Smooth muscle cell (in vitro differentiated cells): Measurements from ENCODE around the gene NUDT9. TPM values are rescaled to one million over a fixed set of nuclear protein-coding genes. Genes with fewer than 3 reads are reported as not detected.
A peak's percentile ranks its signal among the peaks of the same experiment; 100 is the strongest.

Source experiments
- DNase-seq: peaks from one replicate; lab custom pipeline; 2025; ENCODE audit not compliant: unreplicated experiment; lab: John Stamatoyannopoulos, UW
- H2AFZ ChIP-seq: fragments of 200-600 bp; sonication (generic); 2 replicates; pipeline ENCODE4 v1.6.0; 2016; ENCODE audit warnings: antibody characterized with exemption, low read depth, mild to moderate bottlenecking
- H3F3A ChIP-seq: fragments of 200-600 bp; sonication (generic); 2 replicates; pipeline ENCODE4 v1.6.0; 2017; ENCODE audit warnings: antibody characterized with exemption, low read depth
- H3K27ac ChIP-seq: fragments of 200-600 bp; sonication (generic); 2 replicates; pipeline ENCODE4 v1.5.1; 2016; ENCODE audit warnings: low read depth, mild to moderate bottlenecking
- H3K27me3 ChIP-seq: fragments of 200-600 bp; sonication (generic); 2 replicates; pipeline ENCODE4 v1.6.1; 2016; ENCODE audit warnings: low read depth, mild to moderate bottlenecking
- H3K36me3 ChIP-seq: fragments of 200-600 bp; sonication (generic); 2 replicates; pipeline ENCODE4 v1.5.1; 2016; ENCODE audit warnings: low read depth
- H3K4me1 ChIP-seq: fragments of 200-600 bp; sonication (generic); 2 replicates; pipeline ENCODE4 v1.5.1; 2016; ENCODE audit warnings: low read depth
- H3K4me2 ChIP-seq: fragments of 200-600 bp; sonication (generic); 2 replicates; pipeline ENCODE4 v1.6.0; 2016; ENCODE audit warnings: mild to moderate bottlenecking
- H3K4me3 ChIP-seq: fragments of 200-600 bp; sonication (generic); 2 replicates; pipeline ENCODE4 v1.5.1; 2016; ENCODE audit warnings: mild to moderate bottlenecking
- H3K79me2 ChIP-seq: fragments of 200-600 bp; sonication (generic); 2 replicates; pipeline ENCODE4 v1.6.0; 2016; ENCODE audit warnings: low read depth, mild to moderate bottlenecking
- H3K9ac ChIP-seq: fragments of 200-600 bp; sonication (generic); 2 replicates; pipeline ENCODE4 v1.6.0; 2016; ENCODE audit warnings: low read depth
- H3K9me3 ChIP-seq: fragments of 200-600 bp; sonication (generic); replicated peaks from 2 replicates; pipeline ENCODE4 v1.5.1; 2016; ENCODE audit warnings: low read depth
- H4K20me1 ChIP-seq: fragments of 200-600 bp; sonication (generic); 2 replicates; pipeline ENCODE4 v1.6.0; 2016; ENCODE audit warnings: low read depth
- CTCF ChIP-seq: fragments of 200-600 bp; sonication (generic); IDR thresholded peaks from 2 replicates; pipeline ENCODE4 v1.5.1; 2017; ENCODE audit warnings: borderline replicate concordance, mild to moderate bottlenecking, antibody characterized with exemption; ENCODE audit not compliant: insufficient read depth, poor library complexity, severe bottlenecking
- WGBS: methylation state at CpG from one replicate; pipeline ENCODE4 v1.1.7; 2016; ENCODE audit warnings: low lambda C conversion rate; 5-methylcytosine and 5-hydroxymethylcytosine counted together
- polyA plus RNA-seq: library from polyadenylated mRNA; unstranded; fragments of >200 nt; fragmentation: Nextera tagmentation; extraction: Ambion mirVana; gene quantifications from 2 replicates; pipeline ENCODE4 v1.2.1, GENCODE V29; 2016
- total RNA-seq: library from RNA; depleted of rRNA; stranded (reverse); fragments of >200 nt; gene quantifications from 2 replicates; pipeline ENCODE4 v1.2.3, GENCODE V29; 2014

NUDT9 gene
- total and polyA plus RNA-seq, 2 experiments from 2014 or later, result 10.5 to 26.5 TPM

DNA sequence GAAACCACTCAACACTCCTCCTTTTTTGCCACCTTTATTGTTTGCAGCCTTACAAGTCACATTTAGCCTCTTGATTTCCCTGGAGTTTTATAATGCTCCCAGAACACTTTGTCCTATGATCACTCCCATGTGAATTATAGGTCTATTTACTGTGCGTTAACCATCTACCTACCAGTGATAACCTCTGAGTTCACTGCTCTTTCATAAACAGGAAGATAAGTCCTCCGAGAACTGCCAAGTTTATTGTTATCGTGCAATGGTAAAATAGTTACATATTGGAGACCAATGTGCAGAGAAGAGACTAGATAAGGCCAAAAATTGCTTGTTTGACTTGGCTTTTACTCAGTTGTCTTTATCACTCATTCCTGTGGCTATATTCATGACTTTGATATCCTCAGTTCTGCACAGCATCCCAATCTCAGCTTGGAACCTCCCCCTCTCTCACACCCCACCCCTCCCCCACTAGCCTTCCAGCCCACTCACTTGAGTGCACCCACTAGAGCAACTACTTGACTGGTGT, 12.9 kb upstream of the NUDT9 start:
- DNase-seq, result no peak
- Histone ChIP-seq H3K4me3 (no peak overlapping the region), H3K4me2 (no peak overlapping the region), H3K4me1 (no peaks in the 10 kb centered on the region), H3F3A (no peaks in the 10 kb centered on the region), H3K27me3 (no peaks in the 10 kb centered on the region), H2AFZ (no peak overlapping the region), H3K9me3 (no peaks in the 10 kb centered on the region), H4K20me1 (no peaks in the 10 kb centered on the region), H3K27ac (no peak overlapping the region), H3K9ac (no peak overlapping the region), H3K36me3 (no peaks in the 10 kb centered on the region), H3K79me2 (no peaks in the 10 kb centered on the region)
- no peak for TF ChIP-seq CTCF
- 69% methylated on average over 3 of the region's 3 CpGs for WGBS

GRCh38 chr4:87410157-87410556, 12.2 kb upstream of the NUDT9 start:
- no peak overlapping the region for H3K4me2 ChIP-seq
- H2AFZ ChIP-seq, result peak overlapping the region; percentile 5
- H3K27ac ChIP-seq, result peak overlapping the region; percentile 5
- 41% methylated on average over 2 of the region's 2 CpGs for WGBS
- no peak overlapping the region for H3K9ac ChIP-seq
- no peak for DNase-seq
- H3K79me2 ChIP-seq, result no peaks in the 10 kb centered on the region
- H3K36me3 ChIP-seq, result no peaks in the 10 kb centered on the region
- H4K20me1 ChIP-seq, result no peaks in the 10 kb centered on the region
- no peaks in the 10 kb centered on the region for H3K27me3 ChIP-seq
- no peak overlapping the region for H3K4me3 ChIP-seq
- H3K9me3 ChIP-seq, result no peaks in the 10 kb centered on the region
- no peaks in the 10 kb centered on the region for H3K4me1 ChIP-seq
- no peaks in the 10 kb centered on the region for H3F3A ChIP-seq
- TF ChIP-seq CTCF, result no peak

DNA sequence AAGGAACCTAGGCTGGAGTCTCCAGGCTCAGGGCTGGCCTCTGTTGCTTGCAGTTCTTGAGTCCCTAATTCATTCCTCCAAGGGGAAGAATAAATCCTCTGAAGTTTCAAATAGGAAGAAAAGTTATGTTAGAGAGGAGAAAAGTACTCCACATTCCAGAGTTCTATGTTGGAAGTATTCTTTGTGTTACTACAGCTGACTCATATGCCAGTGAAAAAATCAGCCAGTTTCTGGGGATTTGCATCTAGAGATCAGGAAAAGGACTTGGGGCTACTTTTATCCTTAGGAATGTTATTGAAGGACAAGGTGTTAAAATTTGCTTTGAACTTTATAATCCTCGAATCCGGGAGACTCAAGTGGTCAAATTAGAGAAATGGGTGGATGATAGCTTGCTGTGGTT, 11.7 kb upstream of the NUDT9 start:
- H3F3A ChIP-seq, result no peaks in the 10 kb centered on the region
- 42% methylated on average over 2 of the region's 2 CpGs for WGBS
- H3K4me2 ChIP-seq, result no peak overlapping the region
- H4K20me1 ChIP-seq, result no peaks in the 10 kb centered on the region
- no peak for DNase-seq
- H3K9me3 ChIP-seq, result no peaks in the 10 kb centered on the region
- H3K79me2 ChIP-seq, result no peaks in the 10 kb centered on the region
- H2AFZ ChIP-seq, result peak overlapping the region; percentile 5
- no peaks in the 10 kb centered on the region for H3K27me3 ChIP-seq
- H3K27ac ChIP-seq, result peak overlapping the region; percentile 5
- no peaks in the 10 kb centered on the region for H3K36me3 ChIP-seq
- no peak for TF ChIP-seq CTCF
- no peaks in the 10 kb centered on the region for H3K4me1 ChIP-seq
- no peak overlapping the region for H3K9ac ChIP-seq
- no peak overlapping the region for H3K4me3 ChIP-seq

DNA sequence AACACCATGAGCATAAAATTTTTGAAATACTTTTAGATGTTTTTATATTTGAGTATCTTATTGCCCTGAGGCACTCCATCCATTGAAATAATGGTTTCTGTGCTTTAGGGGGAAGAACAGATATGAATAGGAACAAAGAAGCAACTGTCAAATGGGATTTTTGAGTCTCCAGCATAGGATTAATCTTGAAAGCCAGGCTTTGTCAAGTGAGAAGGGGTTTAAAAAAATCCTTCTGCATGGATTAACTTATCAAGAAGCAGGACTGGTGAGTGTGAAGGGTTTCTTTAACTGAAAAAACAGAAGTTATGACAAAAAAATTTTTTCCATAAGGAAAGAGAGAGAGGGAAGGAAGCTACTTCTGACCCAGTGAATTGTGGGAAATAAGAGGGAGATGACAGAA, 7.6 kb upstream of the NUDT9 start:
- no peak overlapping the region for H2AFZ ChIP-seq
- H3F3A ChIP-seq, result no peaks in the 10 kb centered on the region
- H3K27ac ChIP-seq, result no peak overlapping the region
- no peak for DNase-seq
- H3K79me2 ChIP-seq, result no peaks in the 10 kb centered on the region
- no peaks in the 10 kb centered on the region for H3K9me3 ChIP-seq
- no peaks in the 10 kb centered on the region for H4K20me1 ChIP-seq
- no peaks in the 10 kb centered on the region for H3K4me1 ChIP-seq
- H3K27me3 ChIP-seq, result no peaks in the 10 kb centered on the region
- H3K36me3 ChIP-seq, result no peaks in the 10 kb centered on the region
- no peak overlapping the region for H3K4me2 ChIP-seq
- H3K4me3 ChIP-seq, result no peak overlapping the region
- no peak overlapping the region for H3K9ac ChIP-seq
- TF ChIP-seq CTCF, result no peak
